Nephron (organoid): ENCODE results near the gene ASPHD1.
A peak's percentile ranks its signal among the peaks of the same experiment; 100 is the strongest.
"Not testable (repeated sequence)": the region's sequence is repeated elsewhere in the genome, so short reads cannot be mapped to it uniquely, and the experiment has no call there.

ENCODE experiments used
- H3K27ac Mint-ChIP-seq, 3 experiments: 2 replicates each; pipeline ENCODE4 v1.8.0; 2020; ENCODE audit warnings: mixed read lengths in 3 of 3, mild to moderate bottlenecking in 2 of 3, moderate library complexity in 1 of 3
- H3K27me3 Mint-ChIP-seq: 2 replicates; pipeline ENCODE4 v1.8.0; 2021; ENCODE audit warnings: low read depth, mild to moderate bottlenecking, moderate library complexity, mixed read lengths
- H3K36me3 Mint-ChIP-seq: 2 replicates; pipeline ENCODE4 v1.8.0; 2020; ENCODE audit warnings: low read depth, mixed read lengths
- H3K4me1 Mint-ChIP-seq: 2 replicates; pipeline ENCODE4 v1.8.0; 2020; ENCODE audit warnings: mixed read lengths
- H3K4me3 Mint-ChIP-seq, 3 experiments: 2 replicates each; pipeline ENCODE4 v1.8.0; 2020; ENCODE audit warnings: mild to moderate bottlenecking in 3 of 3, mixed read lengths in 3 of 3, moderate library complexity in 2 of 3
- H3K9me3 Mint-ChIP-seq: 2 replicates; pipeline ENCODE4 v1.8.0; 2020; ENCODE audit warnings: mixed read lengths
- CTCF ChIP-seq, 3 experiments: fragments of 200-600 bp; sonication (generic); IDR thresholded peaks; one replicate each; pipeline ENCODE4 v1.5.0; 2021; ENCODE audit warnings: antibody characterized with exemption in 3 of 3; ENCODE audit not compliant: unreplicated experiment in 3 of 3

The ASPHD1 gene

GRCh38 chr16:29926711-29927052, 26.4 kb downstream of the ASPHD1 start:
- Mint-ChIP-seq H3K4me3 (peak overlapping the region; percentile 90 to 97 (median 97)), H3K4me1 (peaks cover 35% of the 10 kb centered on the region), H3K27me3 (no peaks in the 10 kb centered on the region), H3K9me3 (no peaks in the 10 kb centered on the region), H3K27ac (peak overlapping the region; percentile 98 to 99 (median 99)), H3K36me3 (peaks cover 5% of the 10 kb centered on the region)
- TF ChIP-seq CTCF (IDR thresholded peaks at IDR 0.05; ENCODE audit: unreplicated experiment in 3 of 3), result no peak

- no peaks in the 10 kb centered on the region for H3K9me3 Mint-ChIP-seq
- H3K4me3 Mint-ChIP-seq, result peak overlapping the region; percentile 90 to 97 (median 97)
- H3K27ac Mint-ChIP-seq, result peak overlapping the region; percentile 98 to 99 (median 99)
- no peak for TF ChIP-seq CTCF (IDR thresholded peaks at IDR 0.05; ENCODE audit: unreplicated experiment in 3 of 3)
- H3K36me3 Mint-ChIP-seq, result peaks cover 5% of the 10 kb centered on the region
- peaks cover 35% of the 10 kb centered on the region for H3K4me1 Mint-ChIP-seq
- H3K27me3 Mint-ChIP-seq, result no peaks in the 10 kb centered on the region
Observed at GRCh38 chr16:29927070-29927905, 27.0 kb downstream of the ASPHD1 start.

DNA sequence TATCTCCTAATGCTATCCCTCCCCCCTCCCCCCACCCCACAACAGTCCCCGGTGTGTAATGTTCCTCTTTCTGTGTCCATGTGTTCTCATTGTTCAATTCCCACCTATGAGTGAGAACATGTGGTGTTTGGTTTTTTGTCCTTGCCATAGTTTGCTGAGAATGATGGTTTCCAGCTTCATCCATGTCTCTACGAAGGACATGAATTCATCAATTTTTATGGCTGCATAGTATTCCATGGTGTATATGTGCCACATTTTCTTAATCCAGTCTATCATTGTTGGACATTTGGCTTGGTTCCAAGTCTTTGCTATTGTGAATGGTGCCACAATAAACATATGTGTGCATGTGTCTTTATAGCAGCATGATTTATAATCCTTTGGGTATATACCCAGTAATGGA, 31.5 kb downstream of the ASPHD1 start:
- H3K27me3 Mint-ChIP-seq, H3K9me3 Mint-ChIP-seq, H3K36me3 Mint-ChIP-seq, H3K27ac Mint-ChIP-seq, H3K4me3 Mint-ChIP-seq: not testable (repeated sequence)
- peaks cover 10% of the 10 kb centered on the region for H3K4me1 Mint-ChIP-seq

DNA sequence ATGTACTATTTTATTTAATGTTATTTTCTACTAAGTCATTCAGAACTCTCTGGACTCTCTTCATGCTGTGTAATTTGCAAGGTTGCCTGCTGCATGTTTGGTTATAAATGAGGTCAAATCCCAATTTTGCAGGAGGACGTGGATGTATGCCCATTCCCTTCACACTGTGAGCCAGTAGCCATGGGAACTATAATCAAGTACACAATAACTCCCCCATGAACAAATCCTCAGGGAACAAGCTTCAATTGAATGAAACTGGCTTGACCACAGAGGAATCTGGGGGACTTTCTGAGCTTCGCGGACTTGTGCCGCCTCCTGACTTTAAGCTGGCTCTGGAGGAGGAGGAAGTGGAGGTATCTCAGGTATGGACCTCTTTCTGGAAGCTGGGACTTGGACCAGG, 40.4 kb downstream of the ASPHD1 start:
- no peak overlapping the region for H3K4me3 Mint-ChIP-seq
- H3K27me3 Mint-ChIP-seq, result no peaks in the 10 kb centered on the region
- H3K9me3 Mint-ChIP-seq, result no peaks in the 10 kb centered on the region
- peaks cover 23% of the 10 kb centered on the region for H3K4me1 Mint-ChIP-seq
- no peaks in the 10 kb centered on the region for H3K36me3 Mint-ChIP-seq
- peak overlapping the region in 2 of 3 experiments; percentile 36 to 38 for H3K27ac Mint-ChIP-seq
- TF ChIP-seq CTCF (IDR thresholded peaks at IDR 0.05; ENCODE audit: unreplicated experiment in 3 of 3), result no peak

DNA sequence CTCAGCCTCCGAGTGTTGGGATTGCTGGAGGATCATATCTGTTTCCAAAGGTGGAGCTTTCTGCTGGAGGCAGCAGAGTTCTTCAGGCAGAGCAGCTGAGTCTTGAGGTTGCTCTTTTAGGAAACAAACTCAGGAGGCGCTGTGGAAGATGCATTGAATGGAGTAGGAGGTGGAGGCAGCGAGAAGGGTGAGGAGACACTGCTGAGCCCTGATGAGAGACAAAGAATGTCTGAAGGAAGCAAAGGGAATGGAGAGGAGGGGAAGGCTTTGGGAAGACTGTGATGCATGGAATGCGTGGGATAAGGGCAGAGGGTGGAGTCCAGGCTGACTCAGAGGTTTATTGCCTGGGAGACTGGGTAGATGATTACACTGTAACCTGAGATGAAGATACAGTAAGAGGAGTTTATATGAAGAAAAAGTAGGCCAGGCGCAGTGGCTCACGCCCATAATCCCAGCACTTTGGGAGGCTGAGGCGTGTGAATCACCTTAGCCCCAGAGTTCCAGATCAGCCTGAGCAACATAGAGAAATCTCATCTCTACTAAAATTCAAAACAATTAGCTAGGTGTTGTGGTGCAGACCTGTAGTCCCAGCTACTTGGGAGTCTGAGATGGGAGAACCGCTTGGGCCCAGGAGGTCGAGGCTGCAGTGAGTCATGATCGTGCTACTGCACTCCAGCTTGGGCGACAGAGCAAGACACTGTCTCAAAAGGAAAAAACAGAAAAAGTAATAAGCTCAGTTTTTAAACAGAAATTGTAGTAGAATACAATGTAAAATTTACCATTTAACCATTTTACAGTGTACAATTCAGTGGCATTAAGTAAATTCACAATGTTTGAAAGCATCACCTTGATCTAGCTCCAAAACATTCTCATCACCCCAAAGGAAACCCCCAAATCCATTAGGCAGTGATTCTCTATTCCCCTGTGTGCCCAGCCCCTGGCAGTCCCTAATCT, 43.8 kb downstream of the ASPHD1 start:
- Mint-ChIP-seq H3K4me3 (peak overlapping the region; percentile 0 to 63 (median 47)), H3K4me1 (peaks cover 23% of the 10 kb centered on the region), H3K36me3 (no peaks in the 10 kb centered on the region), H3K9me3 (peaks cover 3% of the 10 kb centered on the region), H3K27ac (peak overlapping the region; percentile 91 to 97 (median 94)), H3K27me3 (no peaks in the 10 kb centered on the region)
- peak; percentile 41 to 58 (median 43) for TF ChIP-seq CTCF (IDR thresholded peaks at IDR 0.05; ENCODE audit: unreplicated experiment in 3 of 3)

GRCh38 chr16:29947897-29948296, 47.6 kb downstream of the ASPHD1 start:
- TF ChIP-seq CTCF (IDR thresholded peaks at IDR 0.05; ENCODE audit: unreplicated experiment in 3 of 3), result no peak
- Mint-ChIP-seq H3K4me3 (no peak overlapping the region), H3K4me1 (peaks cover 13% of the 10 kb centered on the region), H3K27ac (peak overlapping the region in 1 of 3 experiments; percentile 17), H3K27me3 (peaks cover 3% of the 10 kb centered on the region), H3K36me3 (peaks cover 3% of the 10 kb centered on the region), H3K9me3 (peaks cover 11% of the 10 kb centered on the region)
